Sciatic nerve (tissue), 2 donors: ENCODE data around the gene PLEKHG4. TPM values are rescaled to one million over a fixed set of nuclear protein-coding genes. Genes with fewer than 3 reads are reported as not detected.

Experiments
- ATAC-seq: fragments of 200-7000 bp; cut with Tn5 transposase; one replicate; pipeline ENCODE4 v1.9.1; 2020; ENCODE audit warnings: mild to moderate bottlenecking, moderate library complexity
- DNase-seq: peaks from one replicate; pipeline ENCODE4 v3.0.0-alpha.2; 2020; ENCODE audit warnings: low spot score
- intact Hi-C: fragments of 100-400 bp; cut with DNase I; formaldehyde crosslinking; loops from one replicate; pipeline ENCODE4 v1.14.2; 2022
- total RNA-seq: library from RNA; stranded (reverse); fragmentation: NEBNext Ultra II Directional; extraction: Animal tissue kit (Norgen Biotek cat#: 25700); gene quantifications from one replicate; pipeline ENCODE4 v1.2.1, GENCODE V29; 2021
- donor health status: DM: no; HTN: no; CAD: no.
- donor health status: DM: no; HTN: no; CAD: no.

The PLEKHG4 gene
- total RNA-seq, 1 donor from 2014 or later: 15.0 TPM

GRCh38 chr16:67281536-67282446 is 2.5 kb downstream of the PLEKHG4 start:
- intact Hi-C loops: no loop called here
- no peak for DNase-seq
- ATAC-seq: no peak

- intact Hi-C loops: no loop called here
- no peak for ATAC-seq
- DNase-seq: no peak
Observed at GRCh38 chr16:67282447-67282805, 3.1 kb downstream of the PLEKHG4 start.

GRCh38 chr16:67283039-67283825 is 3.9 kb downstream of the PLEKHG4 start:
- no peak for ATAC-seq
- intact Hi-C loops: no loop called here

GRCh38 chr16:67283826-67284555 is 4.7 kb downstream of the PLEKHG4 start:
- intact Hi-C loops: no loop called here
- ATAC-seq (no peak), DNase-seq (no peak)

More at GRCh38 chr16:67283039-67283825, 3.9 kb downstream of the PLEKHG4 start:
- no peak for DNase-seq

GRCh38 chr16:67284699-67285646 is 5.6 kb downstream of the PLEKHG4 start:
- DNase-seq: no peak
- ATAC-seq: peak; percentile 27
- intact Hi-C loops: no loop called here

- no peak for DNase-seq
- intact Hi-C loops: no loop called here
- ATAC-seq: no peak
Observed at GRCh38 chr16:67286441-67287235, 7.3 kb downstream of the PLEKHG4 start.

GRCh38 chr16:67287960-67288359 is 8.6 kb downstream of the PLEKHG4 start:
- no peak for ATAC-seq
- DNase-seq: no peak
- intact Hi-C loops: no loop called here

GRCh38 chr16:67291461-67291860 is 12.1 kb downstream of the PLEKHG4 start:
- intact Hi-C loops: no loop called here
- DNase-seq (no peak), ATAC-seq (no peak)

- intact Hi-C loops: no loop called here
- ATAC-seq (no peak), DNase-seq (no peak)
Observed at GRCh38 chr16:67294171-67294757, 14.9 kb downstream of the PLEKHG4 start.

- DNase-seq (no peak), ATAC-seq (peak; percentile 36)
- intact Hi-C loops: no loop called here
Observed at GRCh38 chr16:67294938-67295361, 15.6 kb downstream of the PLEKHG4 start.

GRCh38 chr16:67296420-67296819 is 17.1 kb downstream of the PLEKHG4 start:
- no peak for ATAC-seq
- DNase-seq: no peak

GRCh38 chr16:67298277-67298676 is 18.9 kb downstream of the PLEKHG4 start:
- DNase-seq (no peak), ATAC-seq (no peak)
- intact Hi-C loops: no loop called here

More at GRCh38 chr16:67296420-67296819, 17.1 kb downstream of the PLEKHG4 start:
- intact Hi-C loops: no loop called here

GRCh38 chr16:67299269-67299668 is 19.9 kb downstream of the PLEKHG4 start:
- ATAC-seq: no peak
- intact Hi-C loops: no loop called here
- no peak for DNase-seq

GRCh38 chr16:67301080-67301782 is 21.9 kb downstream of the PLEKHG4 start:
- ATAC-seq (peak; percentile 93), DNase-seq (peak; percentile 86)
- intact Hi-C loops: no loop called here

GRCh38 chr16:67302076-67302475 is 22.7 kb downstream of the PLEKHG4 start:
- intact Hi-C loops: no loop called here
- DNase-seq (no peak), ATAC-seq (peak; percentile 35)

- ATAC-seq (no peak), DNase-seq (no peak)
- intact Hi-C loops: no loop called here
Observed at GRCh38 chr16:67302970-67303369, 23.6 kb downstream of the PLEKHG4 start.

GRCh38 chr16:67304020-67304419 is 24.7 kb downstream of the PLEKHG4 start:
- intact Hi-C loops: no loop called here
- no peak for ATAC-seq
- DNase-seq: no peak
